ENCODE results near the gene HOXD13.

DNA sequence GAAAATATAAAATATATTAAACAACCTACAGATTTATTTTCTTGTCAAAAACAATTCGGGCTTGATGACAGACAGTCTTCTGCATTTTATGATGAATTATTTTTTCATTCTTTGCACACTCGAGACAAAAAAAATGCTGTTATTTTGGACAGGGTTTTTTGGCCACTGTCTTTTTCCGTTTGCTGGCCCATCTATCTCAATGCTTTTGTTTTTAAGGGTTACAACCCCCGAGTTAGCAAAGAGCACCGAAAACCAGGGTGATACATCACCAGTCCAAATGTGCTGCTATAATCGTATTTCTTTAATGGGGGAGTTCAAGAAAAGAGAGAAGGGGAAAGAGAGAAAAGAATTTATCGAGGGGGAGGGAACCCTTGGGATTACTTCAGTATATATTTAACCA lies 16.5 kb upstream of the HOXD13 start:
- TF ChIP-seq, protein P1, sequence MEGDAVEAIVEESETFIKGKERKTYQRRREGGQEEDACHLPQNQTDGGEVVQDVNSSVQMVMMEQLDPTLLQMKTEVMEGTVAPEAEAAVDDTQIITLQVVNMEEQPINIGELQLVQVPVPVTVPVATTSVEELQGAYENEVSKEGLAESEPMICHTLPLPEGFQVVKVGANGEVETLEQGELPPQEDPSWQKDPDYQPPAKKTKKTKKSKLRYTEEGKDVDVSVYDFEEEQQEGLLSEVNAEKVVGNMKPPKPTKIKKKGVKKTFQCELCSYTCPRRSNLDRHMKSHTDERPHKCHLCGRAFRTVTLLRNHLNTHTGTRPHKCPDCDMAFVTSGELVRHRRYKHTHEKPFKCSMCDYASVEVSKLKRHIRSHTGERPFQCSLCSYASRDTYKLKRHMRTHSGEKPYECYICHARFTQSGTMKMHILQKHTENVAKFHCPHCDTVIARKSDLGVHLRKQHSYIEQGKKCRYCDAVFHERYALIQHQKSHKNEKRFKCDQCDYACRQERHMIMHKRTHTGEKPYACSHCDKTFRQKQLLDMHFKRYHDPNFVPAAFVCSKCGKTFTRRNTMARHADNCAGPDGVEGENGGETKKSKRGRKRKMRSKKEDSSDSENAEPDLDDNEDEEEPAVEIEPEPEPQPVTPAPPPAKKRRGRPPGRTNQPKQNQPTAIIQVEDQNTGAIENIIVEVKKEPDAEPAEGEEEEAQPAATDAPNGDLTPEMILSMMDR (IDR thresholded peaks at IDR 0.05; ENCODE audit: control extremely low read depth in 1 of 3, insufficient read depth in 1 of 3, low read depth in 1 of 3, low read length in 3 of 3), result no peak
- TF ChIP-seq POLR2A (IDR thresholded peaks at IDR 0.05; ENCODE audit: control extremely low read depth in 1 of 2, low read depth in 2 of 2, low read length in 2 of 2) (no peak), EZH2 (IDR thresholded peaks at IDR 0.05; ENCODE audit: low read depth, low read length, severe bottlenecking) (no peak), TCF12 (IDR thresholded peaks at IDR 0.05; ENCODE audit: low read depth, low read length) (no peak), CEBPB (IDR thresholded peaks at IDR 0.05; ENCODE audit: low read depth, low read length) (no peak), ZNF274 (IDR thresholded peaks at IDR 0.05; ENCODE audit: borderline replicate concordance, extremely low read depth, low read length) (no peak), SP1 (IDR thresholded peaks at IDR 0.05; ENCODE audit: low read depth, low read length) (no peak)
- TF ChIP-seq, protein P2, sequence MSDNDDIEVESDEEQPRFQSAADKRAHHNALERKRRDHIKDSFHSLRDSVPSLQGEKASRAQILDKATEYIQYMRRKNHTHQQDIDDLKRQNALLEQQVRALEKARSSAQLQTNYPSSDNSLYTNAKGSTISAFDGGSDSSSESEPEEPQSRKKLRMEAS (IDR thresholded peaks at IDR 0.05), result no peak
- TF ChIP-seq, protein P3, sequence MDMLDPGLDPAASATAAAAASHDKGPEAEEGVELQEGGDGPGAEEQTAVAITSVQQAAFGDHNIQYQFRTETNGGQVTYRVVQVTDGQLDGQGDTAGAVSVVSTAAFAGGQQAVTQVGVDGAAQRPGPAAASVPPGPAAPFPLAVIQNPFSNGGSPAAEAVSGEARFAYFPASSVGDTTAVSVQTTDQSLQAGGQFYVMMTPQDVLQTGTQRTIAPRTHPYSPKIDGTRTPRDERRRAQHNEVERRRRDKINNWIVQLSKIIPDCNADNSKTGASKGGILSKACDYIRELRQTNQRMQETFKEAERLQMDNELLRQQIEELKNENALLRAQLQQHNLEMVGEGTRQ (IDR thresholded peaks at IDR 0.05; ENCODE audit: low read length), result no peak

Data from H1 (cell line).